IMR-90 (cell line): ENCODE results near the gene UBAC1. TPM values are rescaled to one million over a fixed set of nuclear protein-coding genes. Genes with fewer than 3 reads are reported as not detected.

Source experiments
- ATAC-seq: fragments of 200-7000 bp; cut with Tn5 transposase; 2 replicates; pipeline ENCODE4 v1.9.1; 2020; ENCODE audit warnings: low read depth, mild to moderate bottlenecking, moderate library complexity
- BruUV-seq: library from RNA; stranded (reverse); fragments of 400-500 nt; replicated peaks from 2 replicates; lab custom pipeline; 2021; lab: Mats Ljungman, UMichigan
- CTCF ChIA-PET: fragments of 300-600 bp; formaldehyde crosslinking; extraction: SDS; loops from one replicate; lab custom pipeline; 2021; ENCODE audit warnings: antibody characterized with exemption; lab: Yijun Ruan, JAX
- POLR2A ChIA-PET: fragments of 300-600 bp; sonication (Branson Sonifier 250); formaldehyde crosslinking; loops from one replicate; lab custom pipeline; 2022; ENCODE audit warnings: antibody characterized with exemption; ENCODE audit not compliant: unreplicated experiment; lab: Charles Lee
- DNase-seq: peaks from one replicate; pipeline ENCODE4 v3.0.0; 2013
- H2AFZ ChIP-seq: replicated peaks from 2 replicates; pipeline ENCODE3; 2013; ENCODE audit warnings: low read length, mild to moderate bottlenecking; ENCODE audit not compliant: poor library complexity
- H2AK5ac ChIP-seq: 2 replicates; pipeline ENCODE4 v1.6.1; 2013; ENCODE audit warnings: low read depth, low read length, inconsistent platforms
- H2AK9ac ChIP-seq: replicated peaks from 2 replicates; pipeline ENCODE3; 2013; ENCODE audit warnings: mild to moderate bottlenecking, low read depth, low read length, moderate library complexity; ENCODE audit not compliant: poor library complexity
- H2BK120ac ChIP-seq: 2 replicates; pipeline ENCODE4 v1.6.1; 2013; ENCODE audit warnings: low read depth, low read length, inconsistent platforms
- H2BK15ac ChIP-seq: 3 replicates; pipeline ENCODE4 v1.6.1; 2013; ENCODE audit warnings: low read depth, low read length, inconsistent platforms
- H2BK20ac ChIP-seq: 2 replicates; pipeline ENCODE4 v1.6.1; 2013; ENCODE audit warnings: low read depth, mild to moderate bottlenecking, inconsistent platforms, low read length, moderate library complexity
- H2BK5ac ChIP-seq: 2 replicates; pipeline ENCODE4 v1.6.1; 2013; ENCODE audit warnings: mild to moderate bottlenecking, low read depth, low read length, inconsistent platforms; ENCODE audit not compliant: poor library complexity, severe bottlenecking
- H3K14ac ChIP-seq: replicated peaks from 2 replicates; pipeline ENCODE4 v1.6.1; 2013; ENCODE audit warnings: low read depth, low read length, inconsistent platforms
- H3K18ac ChIP-seq: 2 replicates; pipeline ENCODE4 v1.6.1; 2013; ENCODE audit warnings: low read depth, low read length, control low read depth
- H3K23ac ChIP-seq: 2 replicates; pipeline ENCODE4 v1.6.1; 2013; ENCODE audit warnings: low read depth, low read length, inconsistent platforms
- H3K27ac ChIP-seq: 2 replicates; pipeline ENCODE4 v1.5.1; 2013; ENCODE audit warnings: mild to moderate bottlenecking, control low read depth, low read length; ENCODE audit not compliant: insufficient read depth
- H3K27me3 ChIP-seq: 2 replicates; pipeline ENCODE4 v1.6.1; 2013; ENCODE audit warnings: low read length; ENCODE audit not compliant: control insufficient read depth, insufficient read depth
- H3K36me3 ChIP-seq: 2 replicates; pipeline ENCODE4 v1.6.1; 2013; ENCODE audit warnings: low read length, mixed read lengths; ENCODE audit not compliant: control insufficient read depth, insufficient read depth
- H3K4ac ChIP-seq: 2 replicates; pipeline ENCODE4 v1.6.1; 2013; ENCODE audit warnings: low read depth, low read length, inconsistent platforms
- H3K4me1 ChIP-seq: 2 replicates; pipeline ENCODE4 v1.6.1; 2013; ENCODE audit warnings: low read length, mixed read lengths; ENCODE audit not compliant: control insufficient read depth, insufficient read depth
- H3K4me2 ChIP-seq: 2 replicates; pipeline ENCODE4 v1.6.1; 2013; ENCODE audit warnings: low read depth, mild to moderate bottlenecking, control low read depth, low read length, moderate library complexity
- H3K4me3 ChIP-seq: 2 replicates; pipeline ENCODE4 v1.5.1; 2013; ENCODE audit warnings: low read depth, mild to moderate bottlenecking, control low read depth, low read length, moderate library complexity; ENCODE audit not compliant: insufficient read depth
- H3K56ac ChIP-seq: 2 replicates; pipeline ENCODE4 v1.6.1; 2013; ENCODE audit warnings: low read length, inconsistent platforms; ENCODE audit not compliant: insufficient read depth; ENCODE audit errors: extremely low read depth
- H3K79me1 ChIP-seq, 2 experiments: 2 replicates each; pipeline ENCODE4 v1.6.1; 2013; ENCODE audit warnings: low read length in 2 of 2, inconsistent platforms in 1 of 2, low read depth in 1 of 2
- H3K9ac ChIP-seq: 2 replicates; pipeline ENCODE4 v1.6.1; 2013; ENCODE audit warnings: low read depth, low read length, control low read depth
- H3K9me1 ChIP-seq: 2 replicates; pipeline ENCODE4 v1.6.1; 2013; ENCODE audit warnings: low read length, inconsistent platforms; ENCODE audit not compliant: insufficient read depth
- H3K9me3 ChIP-seq: 2 replicates; pipeline ENCODE4 v1.6.1; 2013; ENCODE audit warnings: low read length; ENCODE audit not compliant: control insufficient read depth, insufficient read depth
- H4K20me1 ChIP-seq: 2 replicates; pipeline ENCODE4 v1.6.1; 2013; ENCODE audit warnings: low read length, inconsistent platforms; ENCODE audit not compliant: insufficient read depth
- H4K5ac ChIP-seq: 2 replicates; pipeline ENCODE4 v1.6.1; 2013; ENCODE audit warnings: mild to moderate bottlenecking, low read depth, low read length, control low read depth
- H4K8ac ChIP-seq, 2 experiments: 2 replicates each; pipeline ENCODE4 v1.6.1; 2013; ENCODE audit warnings: low read depth in 2 of 2, low read length in 2 of 2, control low read depth in 1 of 2, inconsistent platforms in 1 of 2
- H4K91ac ChIP-seq: 2 replicates; pipeline ENCODE4 v1.6.1; 2013; ENCODE audit warnings: low read depth, low read length, inconsistent platforms; ENCODE audit not compliant: insufficient read depth
- MAFK ChIP-seq: IDR thresholded peaks from 2 replicates; pipeline ENCODE4 v1.6.1; 2012; ENCODE audit warnings: low read depth, low read length, improper control_type of control experiment
- WGBS, 2 experiments: methylation state at CpG; one replicate each; pipeline versions ENCODE4 v1.1.5 to v1.1.7; 2013; ENCODE audit warnings: missing lambda C conversion rate in 2 of 2; ENCODE audit not compliant: insufficient read length in 1 of 2; ENCODE audit errors: extremely low coverage in 2 of 2; 5-methylcytosine and 5-hydroxymethylcytosine counted together
- dilution Hi-C: fragments of 300-500 bp; cut with HindIII; formaldehyde crosslinking; loops from one replicate; pipeline ENCODE4 v1.14.3; 2018; ENCODE audit warnings: low sequenced_read_pairs; ENCODE audit not compliant: unreplicated experiment
- in situ Hi-C: fragments of 300-500 bp; cut with MboI; formaldehyde crosslinking; loops from 3 replicates; pipeline ENCODE4 v1.14.3; 2019; ENCODE audit warnings: low sequenced_read_pairs, inconsistent platforms, mixed read lengths
- intact Hi-C: fragments of 100-400 bp; cut with micrococcal nuclease; formaldehyde crosslinking; loops from 2 replicates; pipeline ENCODE4 v1.10.0; 2022
- polyA plus RNA-seq, 3 experiments: library from polyadenylated mRNA; depleted of rRNA; stranded (reverse); fragments of >200 nt; gene quantifications; 2 replicates each; pipeline ENCODE4 v1.2.3, GENCODE V29; 2012; ENCODE audit warnings: low replicate concordance in 1 of 3
- total RNA-seq: library from RNA; depleted of rRNA; stranded (reverse); fragments of >200 nt; gene quantifications from 2 replicates; pipeline ENCODE4 v1.2.3, GENCODE V29; 2012
- TF ChIP-seq, protein P1 (sequence below): fragments of 150-350 bp; IDR thresholded peaks from 2 replicates; pipeline ENCODE4 v1.6.1; 2017; ENCODE audit warnings: mild to moderate bottlenecking, antibody characterized with exemption, low read length, low read depth

UBAC1 gene
- total and polyA plus RNA-seq, 2 of the 4 experiments (the other 2 are of a cell fraction), result 25.3 to 33.9 TPM

DNA sequence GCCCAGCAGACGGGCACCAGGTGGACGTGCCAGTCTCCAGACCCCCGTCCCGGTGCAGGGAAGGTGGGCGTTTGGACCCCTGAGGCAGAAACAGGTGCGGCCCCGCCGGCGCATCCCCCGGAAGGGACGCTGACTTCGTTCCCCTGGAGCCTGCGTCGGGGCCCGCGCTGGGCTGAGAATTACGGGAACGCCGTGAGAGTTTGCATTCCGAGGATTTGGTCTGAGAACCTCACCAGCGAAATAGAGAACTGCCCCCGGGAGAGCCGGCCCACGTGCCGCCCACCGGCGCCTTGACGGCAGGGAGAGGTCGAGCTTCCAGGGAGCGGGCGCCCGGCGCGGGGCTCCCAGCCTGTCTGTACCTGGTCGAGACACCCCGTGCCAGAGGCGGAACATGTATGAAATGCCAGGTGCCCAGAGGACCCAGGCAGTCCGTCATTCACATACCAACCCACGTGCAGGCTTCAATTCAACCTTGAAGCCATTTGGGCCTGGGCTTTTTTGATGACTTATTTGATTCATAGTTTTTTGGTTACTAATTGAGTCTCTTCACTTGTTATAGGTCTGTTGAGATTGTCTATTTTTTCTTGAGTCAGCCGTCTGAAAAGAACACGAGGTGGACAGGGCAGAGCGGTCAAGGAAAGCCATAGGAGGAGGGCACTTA, 53.0 kb downstream of the UBAC1 start:
- Histone ChIP-seq H3K23ac (peak overlapping the region; percentile 69; the same call in 1 of the 2 replicates), H4K5ac (peak overlapping the region; percentile 49; the same call in 1 of the 2 replicates), H3K4ac (peak overlapping the region; percentile 74; the same call in 1 of the 2 replicates), H3K9me3 (peaks cover 4% of the 10 kb centered on the region), H3K4me3 (peak overlapping the region; percentile 83), H3K56ac (no peak overlapping the region), H4K91ac (0 out of 2 replicates have a peak overlapping the region, but pooled peaks have one; percentile 48), H3K27ac (peak overlapping the region; percentile 78), H3K36me3 (peaks cover 19% of the 10 kb centered on the region; the same call in 1 of the 2 replicates), H4K20me1 (peaks cover 33% of the 10 kb centered on the region), H3K4me2 (peak overlapping the region; percentile 81), H2BK15ac (no peak overlapping the region), H2AK5ac (peak overlapping the region; percentile 70), H3K4me1 (peaks cover 10% of the 10 kb centered on the region), H2BK20ac (no peak overlapping the region), H3K79me1 (peaks cover 27 to 65% of the 10 kb centered on the region in 2 experiments), H2AK9ac (peak overlapping the region; percentile 96), H2BK120ac (no peak overlapping the region), H3K27me3 (no peaks in the 10 kb centered on the region), H3K9me1 (peaks cover 5% of the 10 kb centered on the region; the same call in 1 of the 2 replicates), H2AFZ (peak overlapping the region; percentile 94), H4K8ac (peak overlapping the region; percentile 56 to 81; a peak in 2 of 4 replicates), H3K9ac (peak overlapping the region; percentile 73), H2BK5ac (peak overlapping the region; percentile 61), H3K18ac (no peak overlapping the region), H3K14ac (peak overlapping the region; percentile 80)
- TF ChIP-seq, protein P1, sequence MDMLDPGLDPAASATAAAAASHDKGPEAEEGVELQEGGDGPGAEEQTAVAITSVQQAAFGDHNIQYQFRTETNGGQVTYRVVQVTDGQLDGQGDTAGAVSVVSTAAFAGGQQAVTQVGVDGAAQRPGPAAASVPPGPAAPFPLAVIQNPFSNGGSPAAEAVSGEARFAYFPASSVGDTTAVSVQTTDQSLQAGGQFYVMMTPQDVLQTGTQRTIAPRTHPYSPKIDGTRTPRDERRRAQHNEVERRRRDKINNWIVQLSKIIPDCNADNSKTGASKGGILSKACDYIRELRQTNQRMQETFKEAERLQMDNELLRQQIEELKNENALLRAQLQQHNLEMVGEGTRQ, result 0 out of 2 replicates have a peak, but pooled peaks have one; percentile 9
- no peak for TF ChIP-seq MAFK
- WGBS, 2 experiments, result 19% methylated on average over 30 of the region's 42 CpGs; no CpG with 5 or more reads in 1 of the 2 experiments
- DNase-seq, result no peak
- in situ Hi-C loops (no loop called here), intact Hi-C loops (no loop called here), dilution Hi-C loops (no loop called here)
- ChIA-PET POLR2A (no interaction called here), CTCF (interaction anchor here (0.6 kb wide), 1 partner anchor 289 kb away, joined by 3 read pairs; no protein-coding TSS in a partner anchor)
- no TSS peak for BruUV-seq
- ATAC-seq, result peak; percentile 0; the same call in 1 of the 2 replicates
